Measurements from ENCODE around the gene ADAMTS8.

ADAMTS8 gene

DNA sequence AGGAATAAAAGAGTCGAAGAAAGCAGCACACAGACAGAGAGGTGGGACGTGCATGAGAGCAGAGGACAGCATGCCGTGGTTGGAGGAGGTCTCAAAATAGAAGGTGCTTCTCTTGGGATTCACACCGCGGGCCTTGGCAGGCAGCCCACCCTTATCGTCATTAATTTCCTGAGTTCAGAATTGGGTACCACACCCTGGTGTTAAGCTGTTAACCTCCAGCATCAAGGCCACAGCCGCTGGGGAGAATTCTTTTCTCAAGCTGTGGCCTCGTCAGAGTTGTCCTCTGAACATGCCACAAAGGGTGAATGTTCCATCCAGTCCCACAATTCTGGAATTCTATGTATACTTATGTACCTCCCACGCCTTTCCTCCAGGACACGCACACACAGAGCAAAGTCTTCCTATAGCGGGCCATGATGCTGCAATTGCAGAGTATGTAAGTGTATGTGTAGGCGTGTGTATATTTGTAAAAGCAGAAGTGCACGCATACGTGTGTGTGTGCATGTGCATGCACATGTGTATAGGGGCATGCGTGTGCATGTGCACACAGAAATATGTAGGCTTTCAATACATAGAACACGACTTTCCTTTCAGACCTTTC, 39.0 kb downstream of the ADAMTS8 start:
- DNase-seq: no peak

DNA sequence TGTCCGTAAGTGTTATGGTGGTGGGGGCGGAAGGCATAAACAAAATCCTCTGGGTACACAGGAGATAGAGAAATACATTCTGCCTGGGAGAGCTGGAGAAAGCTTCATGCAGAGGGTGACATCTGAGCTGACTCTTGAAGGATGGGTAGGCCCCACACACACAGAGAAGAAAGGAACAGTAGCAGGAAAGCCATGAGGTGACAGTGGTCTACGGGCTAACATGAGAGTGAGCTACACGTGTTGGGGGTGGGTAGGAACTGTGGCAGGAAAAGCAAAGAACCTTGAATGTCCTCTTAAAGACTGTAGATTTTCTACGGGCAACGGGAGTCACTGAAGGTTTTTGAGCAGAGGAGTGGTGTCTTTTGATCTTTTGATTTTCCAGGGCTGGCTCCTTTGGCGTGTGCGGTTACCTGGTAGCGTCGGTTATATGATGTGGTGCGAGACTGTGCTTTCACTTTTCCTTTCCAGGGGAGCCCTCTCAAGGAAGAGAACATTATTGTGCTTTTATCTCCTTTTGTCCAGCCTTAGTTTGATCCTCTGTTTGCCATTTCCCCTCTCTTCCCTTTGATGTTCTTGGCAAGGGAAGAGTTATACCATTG, 39.7 kb downstream of the ADAMTS8 start:
- DNase-seq: no peak

DNA sequence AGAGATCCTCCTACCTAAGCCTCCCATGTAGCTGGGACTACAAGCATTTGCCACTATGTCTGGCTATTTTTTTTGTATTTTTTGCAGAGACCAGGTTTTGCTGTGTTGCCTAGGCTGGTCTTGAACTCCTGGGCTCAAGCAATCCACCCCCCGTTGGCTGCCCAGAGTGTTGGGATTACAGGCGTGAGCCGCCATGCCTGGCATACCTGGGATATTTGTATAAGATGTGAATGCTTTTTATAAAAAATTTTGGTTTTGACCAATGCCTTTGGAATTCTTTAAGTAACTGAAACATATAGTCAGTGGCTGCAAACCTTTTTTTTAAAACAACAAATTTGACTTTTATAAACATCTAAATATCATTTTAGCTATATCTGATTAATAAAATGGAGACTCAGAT, 42.4 kb downstream of the ADAMTS8 start:
- DNase-seq: no peak

DNA sequence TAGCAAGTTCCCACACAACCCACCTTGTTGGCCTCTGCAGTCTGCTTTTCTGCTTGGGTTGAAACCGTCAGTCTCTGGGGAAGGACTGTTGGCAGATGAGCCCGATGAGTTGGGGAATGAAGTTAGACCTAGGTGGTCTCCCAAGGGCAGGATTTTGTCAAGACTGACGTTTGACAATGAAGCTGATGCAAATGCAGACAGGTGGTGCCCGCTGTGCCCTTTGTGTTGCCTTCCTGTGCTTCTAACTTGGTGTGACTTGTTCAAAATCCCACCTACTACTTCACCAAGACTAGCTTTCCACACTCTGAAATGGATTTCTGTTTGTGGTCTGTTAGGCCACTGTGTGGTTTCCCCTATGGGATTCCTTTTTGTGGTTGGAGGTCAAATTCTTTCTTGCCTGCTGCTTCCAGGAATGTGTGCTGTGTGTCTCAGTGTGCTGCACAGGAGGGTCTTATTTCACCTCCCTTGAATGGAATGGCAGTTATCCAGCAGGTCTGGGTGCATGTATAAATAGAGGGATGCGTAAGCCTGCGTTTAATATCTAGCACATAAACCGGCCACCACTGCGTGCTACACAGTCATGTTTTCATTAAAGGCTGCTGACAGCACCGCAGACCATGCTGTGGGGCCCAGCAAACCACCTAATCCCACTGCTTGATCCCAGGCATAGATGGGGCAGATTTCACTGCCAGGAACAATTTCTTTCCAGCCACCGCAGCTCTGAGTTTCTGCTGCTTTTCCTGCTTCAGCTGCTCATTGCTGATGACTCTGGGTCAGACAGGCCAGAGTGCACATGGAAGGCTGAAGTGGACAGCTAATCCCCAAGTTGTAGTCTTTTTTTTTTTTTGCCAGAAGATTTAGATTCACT, 44.8 kb downstream of the ADAMTS8 start:
- no peak for DNase-seq

DNA sequence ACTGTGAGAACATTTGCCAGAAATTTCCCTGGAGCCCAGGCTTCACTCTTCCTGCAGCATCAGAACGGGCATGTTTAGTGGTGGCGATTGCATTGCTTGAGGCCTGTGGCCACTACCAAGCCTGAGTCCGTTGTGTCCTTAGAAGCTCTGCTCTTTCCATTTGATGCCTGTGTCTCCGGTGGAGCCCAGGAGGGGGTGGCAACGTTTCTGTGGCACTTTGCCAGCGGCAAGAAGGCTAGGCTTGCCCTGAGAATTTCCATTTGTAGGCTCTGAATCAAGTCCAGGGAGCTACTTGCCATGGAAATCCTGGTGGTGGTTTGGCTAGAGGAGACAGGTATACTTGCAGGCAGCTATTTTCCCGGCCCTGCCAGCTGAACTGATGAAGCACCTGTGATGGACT, 47.1 kb downstream of the ADAMTS8 start:
- no peak for DNase-seq

DNA sequence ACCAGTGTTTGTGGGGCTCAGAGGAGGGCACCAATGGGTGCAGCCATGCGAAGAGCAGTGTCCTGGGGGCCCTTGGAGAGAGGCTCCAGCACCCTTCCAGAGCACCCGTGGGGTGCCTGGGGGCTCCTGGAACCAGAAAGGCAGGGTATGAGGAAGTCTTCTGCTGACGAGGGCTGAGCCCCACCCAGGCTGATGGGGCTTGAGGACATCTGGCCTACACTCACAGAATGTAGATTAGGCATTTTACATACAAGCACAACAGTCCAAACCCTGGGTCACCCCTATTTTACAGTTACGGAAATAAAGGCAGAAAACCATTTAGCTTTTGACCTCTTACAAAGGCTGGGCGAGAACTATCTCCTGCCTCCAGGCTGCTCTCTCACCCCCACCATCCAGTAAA, 47.6 kb downstream of the ADAMTS8 start:
- no peak for DNase-seq

DNA sequence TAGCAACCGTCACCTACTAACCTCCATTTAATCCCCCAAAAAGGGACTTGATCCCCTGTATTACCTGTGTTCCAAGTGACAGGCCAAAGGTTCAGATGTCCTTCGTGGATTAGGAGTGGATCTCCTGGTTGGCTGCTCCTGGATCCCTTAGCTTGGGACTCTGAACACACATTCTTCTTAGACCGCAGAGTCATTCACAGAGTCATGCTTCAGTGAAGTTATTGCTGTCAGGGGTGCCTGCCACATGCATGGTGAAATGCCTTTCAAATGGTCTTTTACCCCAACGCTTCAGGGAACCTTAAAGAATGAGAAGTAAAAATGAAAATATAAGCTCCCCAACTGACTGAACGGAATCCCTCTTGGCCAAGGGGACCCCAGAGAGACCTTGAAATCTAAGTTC, 49.1 kb downstream of the ADAMTS8 start:
- DNase-seq: no peak

DNA sequence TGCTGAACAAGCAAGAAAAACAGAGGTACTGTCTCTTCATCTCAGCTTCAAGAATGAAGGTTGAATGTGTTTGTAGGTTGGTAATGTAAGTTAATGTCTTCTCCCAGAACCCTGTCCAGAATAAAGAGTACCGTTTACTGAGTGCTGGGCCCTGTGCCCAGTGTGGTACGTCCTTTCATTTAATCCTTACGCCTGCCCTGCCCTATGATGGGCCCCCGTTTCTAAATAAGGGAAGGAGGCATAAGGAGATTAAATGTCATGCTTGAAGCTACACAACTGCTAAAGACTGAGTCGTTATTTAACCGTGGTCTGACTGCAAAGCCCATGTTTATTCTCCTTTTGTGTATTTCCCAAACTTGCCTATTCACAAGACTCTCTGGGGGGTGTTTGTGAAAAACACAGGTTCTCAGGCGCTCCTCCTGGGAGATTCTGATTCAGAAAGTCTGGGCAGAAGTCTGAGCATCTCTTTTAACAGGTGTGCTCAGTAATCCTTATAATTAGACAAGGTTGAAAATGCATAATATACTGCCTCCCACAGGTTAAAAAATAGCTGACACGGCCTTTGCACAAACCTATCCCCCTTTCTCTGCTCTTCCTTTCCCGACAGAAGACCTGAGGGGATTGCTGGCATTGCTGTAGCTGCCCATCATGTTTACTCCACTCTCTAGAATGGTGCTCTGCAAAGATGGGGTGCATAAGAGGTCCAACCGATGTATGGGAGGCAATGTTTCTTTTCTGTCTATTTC, 57.4 kb downstream of the ADAMTS8 start:
- no peak for DNase-seq

DNA sequence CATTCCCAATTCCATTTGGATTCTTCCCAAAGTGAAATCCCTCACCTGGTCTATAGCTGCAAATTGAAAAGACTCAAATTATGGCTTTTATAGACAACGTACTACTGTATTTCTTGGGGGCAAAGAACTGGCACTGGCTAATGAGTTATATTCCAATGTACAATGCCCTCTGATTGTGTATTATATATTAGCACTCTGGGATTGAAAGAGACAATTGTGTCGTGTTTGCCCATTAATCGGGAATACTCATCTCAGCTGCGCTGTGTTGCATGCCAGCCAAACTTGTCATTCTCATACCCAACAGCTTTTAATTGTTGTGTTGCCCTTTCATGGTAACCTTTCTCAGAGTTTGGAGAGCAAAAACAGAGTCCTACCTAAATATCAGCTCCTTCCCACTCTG, 58.7 kb downstream of the ADAMTS8 start:
- DNase-seq: no peak

DNA sequence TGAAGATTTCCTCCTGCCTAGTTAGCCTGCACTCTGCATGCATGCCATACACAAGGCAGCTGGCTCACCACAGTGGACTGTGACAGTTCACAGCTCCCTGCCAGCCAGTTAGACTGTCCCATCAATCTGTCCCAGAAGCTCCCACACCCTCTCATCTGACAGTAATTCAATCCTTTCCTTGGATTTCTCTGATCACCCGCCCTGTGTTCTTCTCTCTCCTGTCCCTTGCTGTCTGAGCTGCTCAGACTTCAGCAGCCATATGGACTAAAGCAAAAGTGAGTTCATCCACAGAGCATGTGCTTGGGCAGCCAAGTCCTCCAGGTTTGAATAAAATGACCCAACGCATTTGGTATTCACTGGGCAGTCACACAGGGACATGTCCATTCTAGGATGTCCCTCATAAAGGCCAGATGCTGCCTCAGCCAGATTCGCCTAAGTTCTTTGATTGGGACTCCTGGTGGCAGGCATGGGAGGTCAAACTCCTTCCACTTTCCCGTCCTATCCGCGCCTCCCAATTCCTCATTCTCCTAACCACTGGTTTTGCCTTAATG, 59.2 kb downstream of the ADAMTS8 start:
- DNase-seq: no peak

DNA sequence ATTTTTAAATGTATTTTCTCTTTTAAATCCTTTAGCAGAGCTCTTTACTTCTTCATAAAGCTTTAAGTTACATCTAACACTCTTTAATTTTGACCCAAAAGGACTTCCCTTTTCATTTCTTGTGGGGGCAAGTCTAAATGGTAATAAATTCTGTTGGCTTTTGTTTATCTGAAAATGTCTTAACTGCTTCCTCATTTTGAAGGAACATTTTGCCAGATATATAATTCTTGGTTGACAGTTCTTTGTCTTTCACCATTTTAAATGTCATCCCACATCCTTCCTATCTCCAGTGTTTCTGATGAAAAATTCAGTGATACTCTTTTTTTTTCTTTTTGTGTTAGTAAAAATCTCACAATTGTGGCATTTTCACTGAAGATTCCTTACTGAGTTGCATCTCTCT, 69.0 kb downstream of the ADAMTS8 start:
- no peak for DNase-seq

DNA sequence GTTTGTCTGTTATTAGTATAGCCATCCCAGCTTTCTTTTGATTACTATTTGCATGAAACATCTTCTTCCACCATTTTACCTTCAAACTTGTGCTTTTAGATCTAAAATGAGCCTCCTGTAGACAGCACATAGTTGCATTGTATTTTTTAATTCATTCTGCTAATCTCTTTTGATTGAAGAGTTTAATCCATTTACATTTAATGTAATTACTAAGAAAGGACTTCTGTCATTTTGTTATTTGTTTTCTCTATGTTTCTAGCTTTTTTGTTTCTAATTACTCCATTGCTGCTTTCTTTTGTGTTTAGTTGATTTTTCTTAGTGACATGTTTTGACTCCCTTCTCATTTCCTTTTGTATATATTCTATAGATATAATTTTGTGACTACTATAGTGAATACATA, 70.0 kb downstream of the ADAMTS8 start:
- DNase-seq: no peak
